ENCODE measurements around the gene CYB5B.
"Not testable (repeated sequence)": the region's sequence is repeated elsewhere in the genome, so short reads cannot be mapped to it uniquely, and the experiment has no call there.

The CYB5B gene

DNA sequence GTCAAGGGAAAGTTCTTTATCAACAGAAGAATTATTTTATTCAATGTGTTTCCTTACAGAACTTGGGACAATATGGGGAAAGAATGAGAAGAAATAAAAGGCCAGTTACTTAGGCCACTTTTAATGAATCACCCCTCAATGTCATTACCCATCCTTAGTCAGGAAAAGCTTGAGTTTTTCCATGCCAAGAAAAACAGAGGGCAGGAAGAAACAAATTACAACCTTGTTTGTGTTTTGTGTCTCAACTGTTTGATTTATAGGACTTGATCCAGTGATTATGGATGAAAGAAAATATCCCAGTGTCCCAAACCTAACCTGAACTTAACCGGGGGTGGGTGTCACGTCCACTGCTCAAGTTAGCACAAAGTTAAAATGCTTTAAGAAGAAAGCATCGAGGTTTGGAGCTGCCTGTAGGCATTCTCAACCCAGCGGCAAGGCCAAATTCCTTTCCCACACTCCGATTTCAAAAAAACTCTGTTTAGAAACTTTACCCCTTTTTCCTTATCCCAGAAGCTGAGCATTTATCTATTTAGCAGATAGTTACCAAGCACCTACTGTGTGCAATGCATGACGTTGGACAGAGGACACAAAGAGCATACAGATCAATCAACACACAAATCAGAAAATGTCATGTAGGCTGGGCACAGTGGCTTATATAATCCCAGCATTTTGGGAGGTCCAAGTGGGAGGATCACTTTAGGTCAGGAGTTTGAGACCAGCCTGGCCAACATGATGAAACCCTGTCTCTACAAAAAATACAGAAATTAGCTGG lies 14.0 kb upstream of the CYB5B start:
- no peak for DNase-seq

- DNase-seq = no peak
Measured at GRCh38 chr16:69411064-69411985, 13.1 kb upstream of the CYB5B start.

GRCh38 chr16:69412287-69412686 lies 12.1 kb upstream of the CYB5B start:
- no peak for DNase-seq

DNA sequence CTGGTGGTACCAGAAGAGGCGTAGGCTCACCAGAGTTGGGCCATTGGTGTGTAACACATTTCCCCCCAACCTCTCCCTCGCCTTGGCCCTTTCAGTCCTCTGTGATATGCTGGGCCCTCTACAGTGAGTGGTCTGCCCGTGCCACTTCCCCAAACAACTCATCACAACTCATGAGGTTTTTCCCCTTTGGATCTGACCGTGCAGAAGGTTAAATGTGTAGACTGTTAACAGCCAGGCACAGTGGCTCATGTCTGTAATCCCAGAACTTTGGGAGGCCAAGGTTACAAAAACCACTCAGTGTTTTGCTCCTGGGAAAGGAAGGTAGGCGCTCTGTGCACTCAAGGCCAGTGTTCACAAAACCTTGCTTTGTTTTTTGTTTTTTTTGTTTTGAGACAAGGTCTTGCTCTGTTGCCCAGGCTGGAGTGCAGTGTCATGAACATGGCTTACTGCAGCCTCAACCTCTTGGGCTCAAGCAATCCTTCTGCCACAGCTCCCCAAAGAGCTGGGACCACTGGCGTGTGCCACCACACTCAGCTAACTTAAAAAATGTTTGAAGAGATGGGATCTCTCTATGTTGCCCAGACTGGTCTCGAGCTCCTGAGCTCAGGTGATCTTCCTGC lies 11.3 kb upstream of the CYB5B start:
- DNase-seq = no peak

- DNase-seq = no peak
Measured at GRCh38 chr16:69417520-69418199, 6.8 kb upstream of the CYB5B start.

- DNase-seq = no peak
Measured at GRCh38 chr16:69419956-69420355, 4.5 kb upstream of the CYB5B start.

DNA sequence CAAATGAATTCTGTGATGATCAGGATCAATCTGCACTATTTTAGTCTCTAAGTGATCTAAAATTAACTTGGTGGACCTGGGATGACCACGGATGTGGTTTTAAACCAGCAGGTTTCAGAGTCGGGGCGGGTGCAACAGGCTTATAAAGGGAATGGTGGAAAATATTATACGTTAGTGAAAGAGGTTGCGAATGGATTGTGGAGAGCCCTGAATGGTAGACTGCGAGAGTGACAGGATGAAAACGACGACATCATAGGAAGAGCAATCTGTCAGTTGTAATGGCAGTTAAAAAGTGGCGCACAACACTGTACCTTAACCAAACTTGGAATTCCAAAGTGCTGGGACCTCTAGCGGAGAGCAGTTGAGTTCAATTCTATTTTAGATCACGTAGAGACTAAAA lies 1.2 kb upstream of the CYB5B start:
- no peak for DNase-seq

- DNase-seq = no peak
Measured at GRCh38 chr16:69424935-69425784, 741 bp downstream of the CYB5B start.

DNA sequence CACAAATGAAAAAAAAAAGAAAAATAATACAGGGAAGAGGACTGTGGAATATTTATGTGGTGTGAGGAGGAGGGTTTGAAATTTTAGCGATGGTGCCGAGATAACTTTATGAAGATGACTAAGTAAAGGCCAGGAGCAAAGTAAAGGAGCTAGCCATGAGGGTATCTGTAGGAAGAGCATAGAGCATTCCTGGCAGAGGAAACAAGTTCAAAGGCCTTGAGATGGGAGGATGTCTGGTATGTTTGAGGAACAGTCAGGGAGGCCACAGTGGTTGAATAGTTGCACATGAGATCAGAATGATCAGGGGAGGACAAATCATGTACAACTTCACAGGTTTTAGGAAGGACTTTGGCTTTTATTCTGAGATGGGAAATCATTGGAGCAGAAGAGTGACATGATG lies 4.2 kb downstream of the CYB5B start:
- DNase-seq = no peak

DNA sequence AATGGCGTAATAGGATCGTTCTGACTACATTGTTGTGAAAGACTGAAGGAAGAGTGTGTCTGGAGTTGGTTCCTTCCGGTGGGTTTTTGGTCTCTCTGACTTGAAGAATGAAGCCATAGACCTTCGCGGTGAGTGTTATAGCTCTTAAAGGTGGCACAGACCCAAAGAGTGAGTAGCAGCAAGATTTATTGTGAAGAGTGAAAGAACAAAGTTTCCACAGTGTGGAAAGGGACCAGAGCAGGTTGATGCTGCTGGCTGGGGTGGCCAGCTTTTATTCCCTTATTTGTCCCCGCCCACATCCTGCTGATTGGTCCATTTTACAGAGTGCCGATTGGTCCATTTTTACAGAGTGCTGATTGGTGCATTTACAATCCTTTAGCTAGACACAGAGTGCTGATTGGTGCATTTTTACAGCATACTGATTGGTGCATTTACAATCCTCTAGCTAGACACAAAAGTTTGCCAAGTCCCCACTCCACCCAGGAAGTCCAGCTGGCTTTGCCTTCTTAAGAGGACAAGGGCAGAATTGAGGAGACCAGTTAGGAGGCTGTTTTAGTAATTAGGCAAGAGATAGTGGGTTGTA lies 4.7 kb downstream of the CYB5B start:
- DNase-seq = not testable (repeated sequence)

GRCh38 chr16:69431948-69432468 lies 7.6 kb downstream of the CYB5B start:
- DNase-seq = no peak

- DNase-seq = no peak
Measured at GRCh38 chr16:69434066-69434465, 9.6 kb downstream of the CYB5B start.

DNA sequence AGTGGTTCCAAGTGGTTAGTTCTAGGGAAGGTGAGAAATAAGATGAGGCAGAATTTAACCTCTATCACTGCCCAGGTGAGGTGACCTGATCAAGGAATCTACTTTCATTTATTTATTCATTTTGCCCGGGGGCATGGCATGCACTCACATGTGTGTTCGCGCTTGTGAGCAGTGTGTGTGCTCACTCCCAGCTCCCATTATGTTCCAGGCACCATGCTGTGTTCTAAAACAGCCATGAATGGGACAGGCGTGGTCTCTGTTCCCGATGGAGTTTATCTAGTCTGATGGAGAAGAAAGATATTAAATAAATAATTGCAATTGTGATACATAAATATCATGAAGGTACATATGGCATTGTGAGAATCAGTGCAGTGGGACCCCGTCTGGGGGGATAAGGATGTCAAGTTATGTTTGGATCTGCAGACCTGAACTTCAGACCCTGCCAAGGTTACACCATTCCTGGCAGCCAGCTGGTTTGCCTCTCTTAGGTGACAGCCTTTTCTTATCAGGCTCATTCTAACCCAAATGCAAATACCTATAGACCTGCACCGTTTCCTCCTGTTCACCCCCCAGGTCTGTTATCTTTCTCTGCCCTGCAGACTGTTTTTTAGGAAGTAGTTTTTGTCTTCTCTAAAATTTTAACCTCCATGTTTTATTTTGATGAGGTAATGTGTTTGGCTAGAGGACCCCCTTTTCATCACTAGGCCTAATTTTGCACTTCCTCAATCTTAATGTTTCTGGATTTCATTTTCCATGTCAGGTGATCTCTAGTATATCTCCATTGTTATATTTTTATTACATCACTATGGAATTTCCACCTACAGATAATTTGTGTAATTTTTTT lies 11.8 kb downstream of the CYB5B start:
- no peak for DNase-seq

GRCh38 chr16:69436896-69437295 lies 12.5 kb downstream of the CYB5B start:
- no peak for DNase-seq

- DNase-seq = no peak
Measured at GRCh38 chr16:69438465-69438864, 14.0 kb downstream of the CYB5B start.

- DNase-seq = no peak
Measured at GRCh38 chr16:69440250-69440649, 15.8 kb downstream of the CYB5B start.

- DNase-seq = not testable (repeated sequence)
Measured at GRCh38 chr16:69441030-69441429, 16.6 kb downstream of the CYB5B start.

DNA sequence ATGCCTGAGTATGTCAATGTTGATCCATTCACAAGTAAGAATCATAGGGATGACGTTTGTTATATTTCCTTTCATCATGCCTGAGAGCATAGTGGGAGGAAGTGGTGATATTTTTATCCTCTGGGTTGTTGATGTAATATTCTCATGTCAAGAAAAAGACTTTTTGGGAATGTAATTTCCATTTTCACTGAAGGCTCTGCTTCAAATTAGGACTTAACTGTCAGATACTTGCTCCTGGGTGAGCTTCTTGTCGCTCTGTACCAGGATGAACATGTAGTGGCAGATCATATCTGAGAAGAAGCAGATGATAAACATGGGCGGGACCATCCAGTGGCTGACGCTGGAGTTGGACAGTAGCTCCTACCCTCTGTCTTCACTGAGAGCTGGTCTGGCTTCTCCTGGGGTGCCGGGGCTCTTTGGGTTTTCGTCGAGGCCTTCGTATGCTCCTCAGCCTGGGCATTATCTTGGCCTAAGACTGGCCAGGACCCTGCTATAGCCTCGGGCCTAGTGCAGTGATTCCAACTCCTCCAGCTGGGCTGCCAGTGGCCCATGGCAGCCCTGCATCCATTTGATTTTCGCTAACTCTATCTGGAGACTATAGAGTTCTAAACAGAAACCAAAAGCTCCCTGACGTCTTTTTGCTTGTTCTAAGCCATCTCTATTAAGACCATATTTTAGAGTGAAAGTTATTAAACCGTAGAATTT lies 19.7 kb downstream of the CYB5B start:
- DNase-seq = no peak

DNA sequence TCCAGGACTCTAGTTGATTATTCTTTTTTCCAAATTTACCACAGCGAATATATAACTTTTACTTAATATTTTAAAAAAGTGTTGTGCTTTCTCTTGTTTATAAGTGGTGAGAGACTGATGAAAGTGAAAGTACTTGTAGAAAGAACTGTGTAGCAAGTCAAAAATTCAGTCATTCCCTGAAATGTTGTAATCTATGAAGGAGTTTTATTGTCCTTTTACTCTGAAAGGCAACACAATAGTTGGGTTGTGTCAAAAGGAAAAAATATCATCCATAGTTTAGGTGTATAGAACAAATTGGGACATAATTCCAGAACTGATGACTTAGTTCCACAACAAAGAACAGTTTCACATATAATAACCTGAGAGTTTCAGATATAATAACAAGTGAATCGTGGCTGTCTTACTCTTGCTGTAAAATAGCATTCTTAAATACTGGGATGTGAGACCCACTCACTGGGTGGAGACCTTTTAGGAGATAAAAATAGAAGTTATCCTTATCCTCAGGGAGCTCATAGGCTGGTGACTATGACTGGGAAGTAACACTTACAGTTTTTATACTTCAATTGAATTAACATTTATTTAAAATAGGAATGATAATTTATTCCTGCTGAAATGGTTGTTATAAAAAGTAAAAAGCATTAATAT lies 20.6 kb downstream of the CYB5B start:
- no peak for DNase-seq

Data from NCI-H1417 treated with DMSO at 0.1 percent for 48 hours (cell line).